ENCODE measurements around the gene ARL15.

- no peak for TF ChIP-seq CTCF (IDR thresholded peaks at IDR 0.05; ENCODE audit: low read depth, low read length)
- no peak for TF ChIP-seq MAX (IDR thresholded peaks at IDR 0.05; ENCODE audit: low read depth, low read length)
- no peak for TF ChIP-seq MYC (IDR thresholded peaks at IDR 0.05; ENCODE audit: low read depth, low read length)
Observed at GRCh38 chr5:54360089-54360488, 49.7 kb upstream of the ARL15 start.
